H1 (cell line): Measurements from ENCODE around the gene CUTC. TPM values are rescaled to one million over a fixed set of nuclear protein-coding genes. Genes with fewer than 3 reads are reported as not detected.

Experiments used
- CTCF ChIA-PET: fragments of 300-600 bp; sonication (Branson Sonifier 250); formaldehyde crosslinking; loops from one replicate; lab custom pipeline; 2021; ENCODE audit not compliant: partially characterized antibody; lab: Charles Lee
- POLR2A ChIA-PET: fragments of 300-600 bp; sonication (Branson Sonifier 250); formaldehyde crosslinking; loops from one replicate; lab custom pipeline; 2021; ENCODE audit warnings: inconsistent platforms; ENCODE audit not compliant: partially characterized antibody; lab: Charles Lee
- DNase-seq, 2 experiments: peaks; one replicate each; pipeline versions ENCODE4 v3.0.0 to v3.0.0-alpha.2; 2010 to 2022; ENCODE audit warnings: low spot score in 2 of 2, low read depth in 1 of 2, mixed read lengths in 1 of 2
- FAIRE-seq: peaks from 2 replicates; lab custom pipeline; 2011; peaks lifted over from hg19 to GRCh38; lab: Jason Lieb, UNC
- H2AFZ ChIP-seq: 2 replicates; pipeline ENCODE4 v1.8.1; 2012; ENCODE audit warnings: low read length, inconsistent platforms
- H2AK5ac ChIP-seq: 2 replicates; pipeline ENCODE4 v1.6.1; 2013; ENCODE audit warnings: low read depth, low read length
- H2BK120ac ChIP-seq: replicated peaks from 2 replicates; pipeline ENCODE3; 2013; ENCODE audit warnings: low read depth, low read length, inconsistent platforms
- H2BK12ac ChIP-seq: 2 replicates; pipeline ENCODE4 v1.6.1; 2013; ENCODE audit warnings: low read depth, low read length
- H2BK15ac ChIP-seq: 2 replicates; pipeline ENCODE4 v1.6.1; 2013; ENCODE audit warnings: low read length
- H2BK20ac ChIP-seq: 2 replicates; pipeline ENCODE4 v1.6.1; 2013; ENCODE audit warnings: low read length
- H2BK5ac ChIP-seq: 2 replicates; pipeline ENCODE4 v1.6.1; 2013; ENCODE audit warnings: low read depth, low read length
- H3K14ac ChIP-seq: 2 replicates; pipeline ENCODE4 v1.6.1; 2013; ENCODE audit warnings: inconsistent platforms; ENCODE audit not compliant: insufficient read length
- H3K18ac ChIP-seq: 2 replicates; pipeline ENCODE4 v1.6.1; 2013; ENCODE audit warnings: low read length; ENCODE audit errors: extremely low read depth
- H3K23ac ChIP-seq: 2 replicates; pipeline ENCODE4 v1.6.1; 2013; ENCODE audit warnings: inconsistent platforms; ENCODE audit not compliant: insufficient read length
- H3K23me2 ChIP-seq: 2 replicates; pipeline ENCODE4 v1.6.1; 2013; ENCODE audit warnings: low read depth, low read length
- H3K27ac ChIP-seq: 2 replicates; pipeline ENCODE4 v1.6.1; 2011; ENCODE audit warnings: low read depth, low read length, inconsistent platforms
- H3K27me3 ChIP-seq, 4 experiments: replicated peaks in 1 of 4; 1 replicate in 1 of 4; 2 replicates in 3 of 4; pipeline versions ENCODE4 v1.6.1 to v1.8.1; 2011 to 2013; ENCODE audit warnings: low read length in 3 of 4, mild to moderate bottlenecking in 3 of 4, inconsistent platforms in 2 of 4, mixed read lengths in 2 of 4, moderate library complexity in 1 of 4; ENCODE audit not compliant: control insufficient read depth in 3 of 4, insufficient read depth in 3 of 4; ENCODE audit errors: extremely low read depth in 1 of 4
- H3K36me3 ChIP-seq, 4 experiments: 2 replicates each; pipeline versions ENCODE4 v1.6.1 to v1.8.1; 2011 to 2013; ENCODE audit warnings: mild to moderate bottlenecking in 4 of 4, low read length in 3 of 4, moderate library complexity in 2 of 4, control low read depth in 1 of 4, inconsistent platforms in 1 of 4; ENCODE audit not compliant: insufficient read depth in 4 of 4, control insufficient read depth in 2 of 4
- H3K4ac ChIP-seq: replicated peaks from 2 replicates; pipeline ENCODE3; 2013; ENCODE audit warnings: low read length, low read depth, mixed read lengths, inconsistent platforms; ENCODE audit not compliant: insufficient read length
- H3K4me1 ChIP-seq, 4 experiments: replicated peaks in 1 of 4; 1 replicate in 1 of 4; 2 replicates in 3 of 4; pipeline versions ENCODE4 v1.6.1 to v1.8.1; 2011 to 2013; ENCODE audit warnings: low read length in 3 of 4, inconsistent platforms in 2 of 4, mixed read lengths in 1 of 4; ENCODE audit not compliant: insufficient read depth in 4 of 4, control insufficient read depth in 3 of 4
- H3K4me2 ChIP-seq, 2 experiments: 2 replicates each; pipeline versions ENCODE4 v1.6.1 to v1.8.1; 2011 to 2013; ENCODE audit warnings: low read depth in 2 of 2, low read length in 2 of 2, control low read depth in 1 of 2, inconsistent platforms in 1 of 2, mild to moderate bottlenecking in 1 of 2; ENCODE audit not compliant: insufficient read depth in 1 of 2
- H3K4me3 ChIP-seq, 4 experiments: fragments of 200-600, 300-600 bp in 1 of 4; sonication (generic), shearing (Covaris generic), sonication (Bioruptor Twin) in 1 of 4; 2 replicates each; pipeline versions ENCODE4 v1.5.1 to v1.8.1; 2011 to 2016; ENCODE audit warnings: low read length in 4 of 4, low read depth in 3 of 4, control low read depth in 2 of 4, inconsistent platforms in 2 of 4, mild to moderate bottlenecking in 2 of 4, mixed read lengths in 1 of 4, moderate library complexity in 1 of 4; ENCODE audit not compliant: insufficient read depth in 2 of 4; ENCODE audit errors: extremely low read depth in 1 of 4
- H3K56ac ChIP-seq: replicated peaks from 2 replicates; pipeline ENCODE3; 2013; ENCODE audit warnings: low read depth, mild to moderate bottlenecking, mixed read lengths, low read length, inconsistent platforms; ENCODE audit not compliant: insufficient read length
- H3K79me1 ChIP-seq: 2 replicates; pipeline ENCODE4 v1.6.1; 2013; ENCODE audit warnings: low read depth, low read length, control low read depth
- H3K79me2 ChIP-seq, 2 experiments: 2 replicates each; pipeline versions ENCODE4 v1.6.1 to v1.8.1; 2012 to 2013; ENCODE audit warnings: low read length in 2 of 2, mild to moderate bottlenecking in 2 of 2, inconsistent platforms in 1 of 2; ENCODE audit not compliant: insufficient read depth in 2 of 2, control insufficient read depth in 1 of 2
- H3K9ac ChIP-seq, 4 experiments: replicated peaks in 1 of 4; 1 replicate in 1 of 4; 2 replicates in 3 of 4; pipeline versions ENCODE4 v1.6.1 to v1.8.1; 2011 to 2013; ENCODE audit warnings: low read depth in 3 of 4, low read length in 3 of 4, control low read depth in 2 of 4, mild to moderate bottlenecking in 2 of 4, moderate library complexity in 2 of 4, inconsistent platforms in 1 of 4; ENCODE audit errors: extremely low read depth in 1 of 4
- H3K9me3 ChIP-seq, 2 experiments: 2 replicates each; pipeline versions ENCODE4 v1.6.1 to v1.8.1; 2012 to 2013; ENCODE audit warnings: mild to moderate bottlenecking in 2 of 2, moderate library complexity in 2 of 2, control low read depth in 1 of 2, inconsistent platforms in 1 of 2, low read depth in 1 of 2, low read length in 1 of 2, mixed read lengths in 1 of 2; ENCODE audit not compliant: insufficient read depth in 2 of 2
- H4K20me1 ChIP-seq, 2 experiments: replicated peaks in 1 of 2; 2 replicates each; pipeline versions ENCODE3 to v1.8.1; 2011 to 2013; ENCODE audit warnings: inconsistent platforms in 2 of 2, low read length in 2 of 2, mild to moderate bottlenecking in 1 of 2; ENCODE audit not compliant: insufficient read depth in 2 of 2, control insufficient read depth in 1 of 2
- H4K5ac ChIP-seq: 2 replicates; pipeline ENCODE4 v1.6.1; 2013; ENCODE audit warnings: low read length, low read depth, mixed read lengths, inconsistent platforms; ENCODE audit not compliant: insufficient read length
- H4K8ac ChIP-seq: 2 replicates; pipeline ENCODE4 v1.8.0; 2013; ENCODE audit warnings: mild to moderate bottlenecking, moderate library complexity, low read length, inconsistent platforms; ENCODE audit not compliant: insufficient read depth; ENCODE audit errors: extremely low read depth
- H4K91ac ChIP-seq: replicated peaks from 2 replicates; pipeline ENCODE3; 2013; ENCODE audit warnings: low read length, mixed read lengths, inconsistent platforms; ENCODE audit not compliant: insufficient read length
- CHD1 ChIP-seq: IDR thresholded peaks from 2 replicates; pipeline ENCODE4 v1.6.1; 2012; ENCODE audit warnings: low read depth, low read length, improper control_type of control experiment
- CHD2 ChIP-seq: IDR thresholded peaks from 2 replicates; pipeline ENCODE4 v1.6.1; 2012; ENCODE audit warnings: low read length, improper control_type of control experiment
- GABPA ChIP-seq: IDR thresholded peaks from 2 replicates; pipeline ENCODE4 v1.6.1; 2011; ENCODE audit warnings: mild to moderate bottlenecking, low read length, moderate library complexity, borderline replicate concordance; ENCODE audit not compliant: insufficient read depth
- JUN ChIP-seq: IDR thresholded peaks from 2 replicates; pipeline ENCODE4 v1.6.1; 2011; ENCODE audit warnings: low read depth, mild to moderate bottlenecking, improper control_type of control experiment, low read length
- KDM5A ChIP-seq: fragments of 200-600 bp; IDR thresholded peaks from 2 replicates; pipeline ENCODE4 v1.7.1; 2012; ENCODE audit warnings: mild to moderate bottlenecking, low read length, inconsistent platforms, mixed read lengths
- NANOG ChIP-seq: IDR thresholded peaks from 2 replicates; pipeline ENCODE4 v1.6.1; 2011; ENCODE audit warnings: low read length, low read depth, mild to moderate bottlenecking, inconsistent platforms; ENCODE audit not compliant: insufficient read depth, poor library complexity, severe bottlenecking
- RXRA ChIP-seq: IDR thresholded peaks from 2 replicates; pipeline ENCODE4 v1.6.1; 2011; ENCODE audit warnings: low read depth, mild to moderate bottlenecking, low read length, moderate library complexity; ENCODE audit not compliant: insufficient read depth
- SAP30 ChIP-seq: fragments of 300-600 bp; sonication (generic); IDR thresholded peaks from 2 replicates; pipeline ENCODE4 v1.7.1; 2012; ENCODE audit warnings: low read length, moderate library complexity, mild to moderate bottlenecking, inconsistent platforms; ENCODE audit not compliant: insufficient read depth, insufficient replicate concordance
- SIRT6 ChIP-seq: IDR thresholded peaks from one replicate; pipeline ENCODE4 v1.7.1; 2012; ENCODE audit warnings: low read length, inconsistent platforms
- SUZ12 ChIP-seq: fragments of 200-600 bp; sonication (generic); IDR thresholded peaks from 2 replicates; pipeline ENCODE4 v1.6.1; 2012; ENCODE audit warnings: mild to moderate bottlenecking, inconsistent platforms, low read length, moderate library complexity, mixed read lengths
- TAF7 ChIP-seq: optimal IDR thresholded peaks from 2 replicates; pipeline ENCODE3; 2011; ENCODE audit warnings: low read depth, mild to moderate bottlenecking, inconsistent platforms, low read length, moderate library complexity, borderline replicate concordance
- WGBS, 2 experiments: shearing (Covaris generic) in 1 of 2; methylation state at CpG; one replicate each; pipeline versions ENCODE4 v1.1.6 to v1.1.7; 2013 to 2015; ENCODE audit warnings: low lambda C conversion rate in 2 of 2, mixed read lengths in 2 of 2, inconsistent platforms in 1 of 2, low coverage in 1 of 2, missing lambda C conversion rate in 1 of 2; ENCODE audit not compliant: insufficient replicate concordance in 2 of 2, insufficient coverage in 1 of 2, insufficient read length in 1 of 2; ENCODE audit errors: extremely low coverage in 1 of 2, missing lambda C conversion rate in 1 of 2; 5-methylcytosine and 5-hydroxymethylcytosine counted together
- polyA plus RNA-seq, 7 experiments: library from polyadenylated mRNA; depleted of rRNA in 3 of 7; stranded (reverse) in 5 of 7; unstranded in 2 of 7; fragments of >200 nt in 5 of 7; fragments of 200-250 nt in 2 of 7; gene quantifications; 1 replicate in 5 of 7; 2 replicates in 1 of 7; 4 replicates in 1 of 7; pipeline versions ENCODE4 v1.2.1 to v1.2.3, GENCODE V29; 2011 to 2013; ENCODE audit warnings: missing spikeins in 2 of 7, mixed read lengths in 2 of 7
- total RNA-seq: library from RNA; stranded (reverse); fragmentation: NEBNext Ultra II Directional; extraction: Animal tissue kit (Norgen Biotek cat#: 25700); gene quantifications from 2 replicates; pipeline ENCODE4 v1.2.1, GENCODE V29; 2021

Gene CUTC
- total and polyA plus RNA-seq, 2 of the 8 experiments (the other 6 are each of a cell fraction or from before 2014, with no cell fraction given): 25.3 to 25.6 TPM

DNA sequence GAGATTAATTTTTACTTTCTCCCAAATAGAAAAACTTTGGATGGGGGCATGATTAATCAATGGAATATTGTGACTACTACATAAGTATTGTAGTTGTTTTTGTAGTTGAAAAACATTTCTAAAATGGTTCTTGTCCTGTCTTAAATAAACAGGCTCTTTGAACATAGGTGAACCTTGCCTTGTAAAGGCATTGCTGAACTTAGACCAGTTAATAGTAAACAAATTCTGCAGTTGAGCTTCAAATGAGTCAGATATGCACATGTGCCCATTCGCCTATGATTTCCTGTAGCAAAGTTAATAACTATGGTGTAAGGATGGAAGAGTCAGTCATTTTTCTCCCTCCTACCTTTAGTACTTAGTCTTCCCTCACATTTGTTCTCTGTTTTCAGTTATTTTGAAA, 22.6 kb downstream of the CUTC start:
- ChIA-PET POLR2A (interaction anchor here (0.7 to 1.4 kb wide), 2 partner anchors 14 to 128 kb away, joined by 3 to 4 read pairs; no protein-coding TSS in a partner anchor), CTCF (no interaction called here)
- H3K36me3 ChIP-seq: peaks cover 2 to 61% (median 15%) of the 10 kb centered on the region in 4 experiments; a peak in 5 of 8 replicates
- no peaks in the 10 kb centered on the region for H3K4me1 ChIP-seq
- H3K4me2 ChIP-seq: no peak overlapping the region
- no peaks in the 10 kb centered on the region for H4K20me1 ChIP-seq
- no peaks in the 10 kb centered on the region for H3K9me3 ChIP-seq
- no peak overlapping the region for H3K27ac ChIP-seq
- no peaks in the 10 kb centered on the region for H3K79me1 ChIP-seq
- TF ChIP-seq NANOG (no peak), SUZ12 (no peak), CHD1 (no peak), GABPA (no peak), KDM5A (no peak), SIRT6 (no peak), SAP30 (no peak), JUN (no peak), TAF7 (no peak), CHD2 (no peak), RXRA (no peak)
- no peak overlapping the region for H3K23ac ChIP-seq
- no peak overlapping the region for H3K4me3 ChIP-seq
- H3K79me2 ChIP-seq: no peaks in the 10 kb centered on the region
- H3K56ac ChIP-seq: no peak overlapping the region
- no peak overlapping the region for H2BK5ac ChIP-seq
- H2BK12ac ChIP-seq: no peak overlapping the region
- no peak overlapping the region for H4K5ac ChIP-seq
- no peak for FAIRE-seq
- no peak overlapping the region for H2AK5ac ChIP-seq
- H2BK120ac ChIP-seq: no peak overlapping the region
- no peak overlapping the region for H2BK20ac ChIP-seq
- H3K9ac ChIP-seq: no peak overlapping the region
- no peak overlapping the region for H3K18ac ChIP-seq
- H2BK15ac ChIP-seq: no peak overlapping the region
- no peak overlapping the region for H3K14ac ChIP-seq
- no peak overlapping the region for H2AFZ ChIP-seq
- 79% methylated on average over 1 of the region's 1 CpG; no CpG with 5 or more reads in 1 of the 2 experiments for WGBS, 2 experiments
- H4K91ac ChIP-seq: no peak overlapping the region
- H3K27me3 ChIP-seq: no peaks in the 10 kb centered on the region
- H4K8ac ChIP-seq: no peak overlapping the region
- no peaks in the 10 kb centered on the region for H3K23me2 ChIP-seq
- H3K4ac ChIP-seq: no peak overlapping the region
- no peak for DNase-seq
